Activated CD4-positive, alpha-beta memory T cell treated with anti-CD3 and anti-CD28 coated beads for 36 hours (primary cell): Measurements from ENCODE around the gene RAP1GDS1. TPM values are rescaled to one million over a fixed set of nuclear protein-coding genes. Genes with fewer than 3 reads are reported as not detected.
A peak's percentile ranks its signal among the peaks of the same experiment; 100 is the strongest.

Experiments used
- CTCF ChIA-PET: fragments of 350-600 bp; sonication (Branson Sonifier 250); formaldehyde crosslinking; loops from one replicate; lab custom pipeline; 2021; ENCODE audit warnings: antibody characterized with exemption, inconsistent platforms; lab: Charles Lee
- POLR2A ChIA-PET: fragments of 350-600 bp; sonication (Branson Sonifier 250); formaldehyde crosslinking; loops from one replicate; lab custom pipeline; 2021; ENCODE audit warnings: antibody characterized with exemption; lab: Charles Lee
- DNase-seq: peaks from one replicate; pipeline ENCODE4 v3.0.0-alpha.2; 2020
- H3K27ac Mint-ChIP-seq: one replicate; pipeline ENCODE4 v1.8.0; 2021; ENCODE audit warnings: mixed read lengths
- H3K27me3 Mint-ChIP-seq: one replicate; pipeline ENCODE4 v1.8.0; 2021; ENCODE audit warnings: mixed read lengths
- H3K36me3 Mint-ChIP-seq: one replicate; pipeline ENCODE4 v1.8.0; 2021; ENCODE audit warnings: mixed read lengths
- H3K4me1 Mint-ChIP-seq: one replicate; pipeline ENCODE4 v1.8.0; 2021; ENCODE audit warnings: low read depth, mixed read lengths
- H3K4me3 Mint-ChIP-seq: one replicate; pipeline ENCODE4 v1.8.0; 2021; ENCODE audit warnings: mild to moderate bottlenecking, mixed read lengths
- H3K9me3 Mint-ChIP-seq: one replicate; pipeline ENCODE4 v1.8.0; 2021; ENCODE audit warnings: mixed read lengths
- intact Hi-C: fragments of 100-400 bp; cut with micrococcal nuclease; formaldehyde crosslinking; loops from one replicate; pipeline ENCODE4 v1.15.1; 2023
- total RNA-seq, 2 experiments: library from RNA; stranded (reverse); gene quantifications; one replicate each; pipeline ENCODE4 v1.2.3, GENCODE V29; 2021

RAP1GDS1 gene
- total RNA-seq, 2 experiments from 2014 or later = 53.0 to 58.4 TPM

DNA sequence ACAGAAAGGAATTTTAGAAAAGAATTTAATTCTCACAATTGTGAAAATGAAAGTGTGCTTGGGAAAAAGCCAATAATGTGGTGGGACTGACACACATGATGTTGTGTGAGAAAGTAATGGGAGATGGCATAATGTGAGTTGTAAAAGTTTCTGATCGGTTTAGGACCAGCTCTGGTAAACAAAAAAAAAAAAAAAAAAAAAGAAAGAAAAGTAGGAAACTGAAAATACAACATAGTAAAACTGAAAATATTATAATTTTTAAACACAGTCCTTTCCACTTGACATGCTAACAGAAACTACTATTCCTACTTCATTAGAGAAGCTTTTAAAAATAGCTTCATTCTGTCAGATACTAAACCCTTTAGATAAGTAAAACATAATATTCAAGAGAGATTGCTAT lies 28.2 kb downstream of the RAP1GDS1 start:
- H3K4me3 Mint-ChIP-seq = peak overlapping the region; percentile 38
- peaks cover 4% of the 10 kb centered on the region for H3K9me3 Mint-ChIP-seq
- ChIA-PET CTCF (interaction anchor here (1.5 to 1.7 kb wide), 2 partner anchors 28 to 179 kb away, joined by 3 to 5 read pairs; no protein-coding TSS in a partner anchor), POLR2A (interaction anchor here (0.9 to 1.1 kb wide), 2 partner anchors 28 to 146 kb away, joined by 4 to 6 read pairs; partner anchors contain the start of genes RAP1GDS1 and STPG2)
- peaks cover 51% of the 10 kb centered on the region for H3K4me1 Mint-ChIP-seq
- intact Hi-C loops = loop anchor here (10.0 kb wide), 1 partner anchor 1565 kb away; no protein-coding TSS in a partner anchor
- H3K36me3 Mint-ChIP-seq = peaks cover 8% of the 10 kb centered on the region
- H3K27me3 Mint-ChIP-seq = no peaks in the 10 kb centered on the region
- no peak for DNase-seq
- peak overlapping the region; percentile 13 for H3K27ac Mint-ChIP-seq

DNA sequence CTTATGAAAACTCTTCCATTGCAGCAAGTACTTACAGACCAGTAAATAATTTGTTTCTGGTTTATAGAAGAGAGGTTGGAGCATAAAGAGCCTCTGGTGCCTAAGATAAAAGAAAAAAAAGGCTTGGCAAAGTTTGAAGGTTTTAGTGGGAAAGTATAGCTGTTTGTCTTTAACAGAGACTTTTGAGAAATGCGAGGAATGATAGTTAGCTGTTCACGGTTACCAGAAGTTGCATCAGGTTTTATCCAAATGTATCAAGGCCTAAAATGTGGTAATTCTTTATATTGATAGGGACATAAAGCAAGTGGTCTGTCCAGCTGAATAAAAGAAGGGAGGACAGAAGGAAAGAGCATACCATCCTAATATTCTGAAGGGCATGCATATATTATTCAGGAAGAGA lies 29.3 kb downstream of the RAP1GDS1 start:
- Mint-ChIP-seq H3K4me1 (peaks cover 44% of the 10 kb centered on the region), H3K27ac (no peak overlapping the region), H3K9me3 (peaks cover 4% of the 10 kb centered on the region), H3K4me3 (no peak overlapping the region), H3K27me3 (no peaks in the 10 kb centered on the region), H3K36me3 (peaks cover 12% of the 10 kb centered on the region)
- DNase-seq = no peak
- ChIA-PET CTCF (interaction anchor here (1.0 to 1.5 kb wide), 2 partner anchors 29 to 141 kb away, joined by 3 read pairs; no protein-coding TSS in a partner anchor), POLR2A (no interaction called here)
- intact Hi-C loops = loop anchor here (5.0 kb wide), 1 partner anchor 38 kb away; no protein-coding TSS in a partner anchor

DNA sequence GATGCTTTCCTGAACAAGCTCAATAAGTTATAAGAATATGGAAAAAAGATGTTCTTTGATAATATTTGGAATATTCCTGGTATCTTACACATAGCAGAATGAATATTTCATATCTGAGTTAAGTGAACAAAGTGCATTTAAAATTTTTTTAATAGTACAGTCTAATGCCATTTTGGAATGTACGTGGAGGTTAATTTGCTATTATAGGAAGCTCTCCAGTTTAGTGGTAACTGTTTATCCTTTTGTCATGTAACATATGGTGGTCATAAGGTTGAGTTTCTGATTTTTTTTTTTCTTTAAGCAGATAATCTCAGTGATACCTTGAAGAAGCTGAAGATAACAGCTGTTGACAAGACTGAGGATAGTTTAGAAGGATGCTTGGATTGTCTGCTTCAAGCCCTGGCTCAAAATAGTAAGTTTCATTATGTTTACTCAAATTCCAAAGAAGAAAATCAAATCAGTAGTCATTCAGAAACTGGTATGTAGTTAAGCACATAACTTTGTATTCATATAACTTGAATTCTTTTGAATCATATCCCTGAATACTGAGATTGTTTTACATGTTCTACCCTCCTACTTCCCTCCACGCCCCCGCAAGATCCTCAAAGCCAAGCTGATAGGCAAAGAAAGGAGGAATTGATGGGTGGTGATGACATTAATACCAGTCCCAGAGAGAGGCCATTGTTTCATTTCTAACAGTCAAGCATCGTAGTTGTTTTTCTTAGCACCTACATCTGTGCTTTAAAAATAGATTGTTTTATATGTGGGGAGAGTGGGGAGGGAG lies 32.1 kb downstream of the RAP1GDS1 start:
- CTCF ChIA-PET = interaction anchor here (0.6 kb wide), 1 partner anchor 84 kb away, joined by 3 read pairs; no protein-coding TSS in a partner anchor

DNA sequence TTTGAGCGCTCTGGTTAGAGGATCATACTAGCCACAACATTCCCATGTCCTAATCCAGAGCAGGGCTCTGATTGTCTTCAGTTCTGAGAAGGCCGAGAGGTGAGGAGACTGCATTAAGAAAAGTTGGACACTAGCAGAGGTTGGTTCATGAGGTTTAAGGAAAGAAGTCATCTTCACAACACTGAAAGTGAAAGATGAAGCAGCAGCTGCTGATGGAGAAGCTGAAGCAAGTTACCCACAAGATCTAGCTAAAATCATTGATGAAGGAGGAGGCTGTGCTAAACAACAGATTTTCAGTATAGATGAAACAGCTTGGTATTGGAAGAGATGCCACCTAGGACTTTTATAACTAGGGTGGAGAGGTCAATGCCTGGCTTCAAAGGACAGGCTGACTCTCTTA lies 36.8 kb downstream of the RAP1GDS1 start:
- H3K9me3 Mint-ChIP-seq = peaks cover 14% of the 10 kb centered on the region
- H3K4me1 Mint-ChIP-seq = peaks cover 23% of the 10 kb centered on the region
- no peak overlapping the region for H3K4me3 Mint-ChIP-seq
- CTCF ChIA-PET = interaction anchor here (0.9 kb wide), 1 partner anchor 1107 kb away, joined by 3 read pairs; no protein-coding TSS in a partner anchor
- peaks cover 48% of the 10 kb centered on the region for H3K36me3 Mint-ChIP-seq
- intact Hi-C loops = no loop called here
- POLR2A ChIA-PET = no interaction called here
- DNase-seq = no peak
- no peaks in the 10 kb centered on the region for H3K27me3 Mint-ChIP-seq
- no peak overlapping the region for H3K27ac Mint-ChIP-seq

More for the DNA sequence above, 32.1 kb downstream of the RAP1GDS1 start:
- Mint-ChIP-seq H3K27ac (peak overlapping the region; percentile 50), H3K27me3 (no peaks in the 10 kb centered on the region), H3K4me1 (peaks cover 48% of the 10 kb centered on the region), H3K4me3 (no peak overlapping the region), H3K9me3 (no peaks in the 10 kb centered on the region), H3K36me3 (peaks cover 20% of the 10 kb centered on the region)
- intact Hi-C loops = loop anchor here (1.0 to 5.0 kb wide), 2 partner anchors 10 to 41 kb away; no protein-coding TSS in a partner anchor
- peak; percentile 70 for DNase-seq
- POLR2A ChIA-PET = no interaction called here

DNA sequence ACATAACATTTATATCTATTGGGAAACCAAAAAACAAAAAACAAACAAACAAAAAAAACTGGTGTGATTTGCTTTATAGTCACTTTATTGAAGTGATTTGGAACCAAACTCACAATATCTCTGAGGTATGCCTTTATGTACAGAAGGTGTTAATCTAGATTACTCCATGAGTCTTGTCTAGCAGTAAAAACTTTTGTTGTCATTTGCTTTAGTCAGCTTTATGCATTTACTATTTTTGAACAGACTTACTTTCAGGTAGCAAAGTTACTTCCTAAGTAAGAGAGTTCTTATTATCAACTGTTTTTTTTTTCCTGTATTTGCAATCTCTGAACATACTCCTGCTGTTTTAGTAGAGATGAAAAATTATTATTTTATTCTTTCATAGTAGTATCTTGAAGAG lies 39.5 kb downstream of the RAP1GDS1 start:
- CTCF ChIA-PET = no interaction called here
- intact Hi-C loops = no loop called here

DNA sequence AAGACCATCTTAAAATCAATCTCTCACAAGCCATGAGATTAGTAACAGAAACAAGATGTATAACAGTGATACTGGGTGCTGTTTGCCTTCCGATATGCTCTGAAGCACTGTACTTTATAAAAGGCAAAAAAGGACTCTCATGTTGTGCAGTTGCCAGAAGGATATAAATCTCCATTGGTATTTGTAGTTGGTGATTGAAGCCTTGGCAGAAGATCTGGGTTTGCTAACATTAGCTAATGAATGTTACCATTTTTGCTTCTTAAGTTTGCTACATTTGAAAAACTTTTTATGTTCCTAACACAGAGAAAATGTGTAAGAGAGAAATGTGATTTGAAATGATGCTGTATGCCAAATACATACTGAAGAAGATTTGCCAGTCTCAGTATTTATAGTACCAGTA lies 44.4 kb downstream of the RAP1GDS1 start:
- intact Hi-C loops = no loop called here
- Mint-ChIP-seq H3K4me1 (peaks cover 9% of the 10 kb centered on the region), H3K36me3 (peaks cover 22% of the 10 kb centered on the region), H3K9me3 (peaks cover 23% of the 10 kb centered on the region), H3K27ac (no peak overlapping the region), H3K27me3 (no peaks in the 10 kb centered on the region), H3K4me3 (no peak overlapping the region)
- ChIA-PET CTCF (no interaction called here), POLR2A (no interaction called here)
- no peak for DNase-seq

More for the DNA sequence above, 39.5 kb downstream of the RAP1GDS1 start:
- POLR2A ChIA-PET = no interaction called here
- Mint-ChIP-seq H3K27me3 (no peaks in the 10 kb centered on the region), H3K9me3 (peaks cover 27% of the 10 kb centered on the region), H3K4me3 (no peak overlapping the region), H3K36me3 (peaks cover 47% of the 10 kb centered on the region), H3K4me1 (peaks cover 15% of the 10 kb centered on the region), H3K27ac (no peak overlapping the region)
- no peak for DNase-seq

DNA sequence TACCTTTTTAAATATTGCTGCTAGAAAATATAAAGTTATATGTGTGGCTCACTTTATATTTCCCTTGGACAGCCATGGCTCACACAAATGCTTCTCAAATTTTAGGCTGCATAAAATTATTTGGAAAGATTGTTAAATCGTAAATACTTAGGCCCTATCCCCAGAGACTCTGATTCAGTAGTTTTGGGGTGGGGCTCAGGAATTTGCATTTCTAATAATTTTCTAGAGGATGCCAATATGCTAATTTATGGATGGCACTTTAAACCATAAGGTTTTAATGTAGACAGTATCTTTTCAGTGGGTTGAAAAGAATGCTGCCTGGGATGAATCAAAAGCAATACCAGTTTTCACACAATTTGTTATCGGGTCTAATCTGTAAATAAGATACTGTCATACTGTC lies 49.7 kb downstream of the RAP1GDS1 start:
- ChIA-PET POLR2A (no interaction called here), CTCF (no interaction called here)
- Mint-ChIP-seq H3K27me3 (no peaks in the 10 kb centered on the region), H3K4me1 (peaks cover 3% of the 10 kb centered on the region), H3K9me3 (no peaks in the 10 kb centered on the region), H3K4me3 (no peak overlapping the region), H3K27ac (no peak overlapping the region), H3K36me3 (peaks cover 2% of the 10 kb centered on the region)
- no peak for DNase-seq
- intact Hi-C loops = no loop called here

DNA sequence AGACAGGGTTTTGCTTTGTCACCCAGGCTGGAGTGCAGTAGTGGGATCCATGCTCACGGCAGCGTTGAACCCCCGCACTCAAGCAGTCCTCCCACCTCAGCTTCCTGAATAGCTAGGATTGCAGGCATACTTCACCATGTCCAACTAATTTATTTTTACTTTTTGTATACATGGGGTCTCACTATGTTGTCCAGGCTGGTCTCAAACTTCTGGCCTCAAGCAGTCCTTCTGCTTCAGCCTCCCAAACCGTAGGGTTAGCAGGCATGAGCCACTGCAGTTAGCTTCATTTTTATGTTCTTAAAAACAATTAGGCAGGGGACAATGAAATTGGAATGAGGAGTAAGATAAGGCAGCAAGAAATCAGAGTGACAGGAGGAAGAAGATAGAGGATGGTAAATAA lies 50.5 kb downstream of the RAP1GDS1 start:
- Mint-ChIP-seq H3K36me3 (peaks cover 2% of the 10 kb centered on the region), H3K9me3 (no peaks in the 10 kb centered on the region), H3K4me3 (no peak overlapping the region), H3K4me1 (no peaks in the 10 kb centered on the region), H3K27me3 (no peaks in the 10 kb centered on the region), H3K27ac (no peak overlapping the region)
- intact Hi-C loops = no loop called here
- no peak for DNase-seq
- CTCF ChIA-PET = no interaction called here
- POLR2A ChIA-PET = no interaction called here

DNA sequence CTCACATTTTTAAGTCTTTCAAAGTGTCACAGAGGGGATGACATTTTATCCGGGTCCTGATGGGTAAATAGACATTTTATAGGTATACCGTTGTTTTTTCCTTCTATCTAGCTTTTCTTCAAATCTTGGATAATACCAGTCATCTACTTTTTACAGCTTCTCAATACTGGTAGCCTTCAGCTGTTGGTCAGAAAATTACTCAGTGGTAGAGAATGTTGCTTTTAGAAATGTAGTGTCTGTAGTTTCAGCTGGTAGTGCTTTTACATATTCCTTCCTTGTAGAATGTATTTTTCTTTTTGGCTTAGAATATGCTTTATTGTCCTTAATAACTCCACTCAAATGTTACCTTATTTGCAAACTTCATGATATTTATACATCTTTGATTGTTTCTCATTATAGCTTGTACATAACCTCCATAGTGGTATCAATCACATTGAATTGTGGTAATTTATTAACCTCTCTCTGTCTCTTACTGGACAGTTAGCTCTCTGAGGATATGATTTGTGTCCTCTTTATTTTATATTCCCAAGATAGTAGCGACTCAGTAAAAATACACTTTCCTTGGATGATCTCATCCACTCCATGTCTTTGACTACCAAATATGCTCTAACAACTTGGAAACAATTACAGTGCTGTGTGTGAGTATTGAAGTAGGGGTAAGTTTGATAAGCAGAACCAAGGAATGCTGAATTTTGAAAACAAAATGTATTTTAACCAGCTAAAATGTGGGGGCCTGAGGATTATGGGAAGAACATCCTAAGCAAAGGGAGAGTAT lies 53.8 kb downstream of the RAP1GDS1 start:
- ChIA-PET CTCF (no interaction called here), POLR2A (no interaction called here)
- no peaks in the 10 kb centered on the region for H3K27me3 Mint-ChIP-seq
- no peak for DNase-seq
- no peak overlapping the region for H3K4me3 Mint-ChIP-seq
- peaks cover 13% of the 10 kb centered on the region for H3K36me3 Mint-ChIP-seq
- no peak overlapping the region for H3K27ac Mint-ChIP-seq
- H3K9me3 Mint-ChIP-seq = peaks cover 6% of the 10 kb centered on the region
- peaks cover 1% of the 10 kb centered on the region for H3K4me1 Mint-ChIP-seq
- intact Hi-C loops = no loop called here

DNA sequence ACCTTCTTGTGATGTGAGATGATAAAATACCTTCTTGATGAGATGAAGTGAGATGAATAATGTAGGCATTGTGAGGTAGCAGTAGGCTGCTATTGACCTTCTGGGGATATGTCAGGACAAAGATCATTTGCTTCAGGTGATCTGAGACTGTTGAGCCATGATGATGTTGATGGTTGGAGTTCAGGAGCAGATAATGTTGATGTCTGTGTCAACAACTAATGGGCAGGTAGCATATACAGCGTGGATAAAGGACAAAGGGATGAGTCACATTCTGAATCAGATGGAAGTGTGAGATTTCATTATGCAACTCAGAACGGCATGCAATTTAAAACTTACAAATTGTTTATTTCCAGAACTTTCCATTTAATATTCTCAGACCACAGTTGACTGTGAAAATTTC lies 57.3 kb downstream of the RAP1GDS1 start:
- Mint-ChIP-seq H3K4me3 (no peak overlapping the region), H3K36me3 (peaks cover 16% of the 10 kb centered on the region), H3K27me3 (no peaks in the 10 kb centered on the region), H3K27ac (no peak overlapping the region), H3K9me3 (peaks cover 9% of the 10 kb centered on the region), H3K4me1 (peaks cover 1% of the 10 kb centered on the region)
- DNase-seq = no peak
- intact Hi-C loops = no loop called here
- ChIA-PET POLR2A (no interaction called here), CTCF (no interaction called here)

DNA sequence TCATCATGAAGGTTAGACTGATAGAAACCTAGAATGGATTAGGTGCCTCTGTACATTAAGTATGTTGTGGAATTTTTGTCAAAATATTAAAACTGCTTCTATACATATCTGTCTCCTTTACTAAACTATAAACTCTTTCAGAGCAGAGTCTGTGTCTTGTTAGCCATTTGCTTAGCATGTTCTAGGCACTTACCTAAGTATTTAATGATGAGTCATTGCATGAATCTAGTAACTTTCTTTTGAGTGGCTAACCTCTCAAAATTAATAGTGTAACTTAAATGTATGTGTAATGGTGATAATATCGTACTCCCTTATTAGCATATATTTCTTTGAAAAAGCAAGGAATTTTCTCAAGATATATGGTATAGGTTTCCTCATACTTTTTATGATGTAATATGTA lies 57.8 kb downstream of the RAP1GDS1 start:
- Mint-ChIP-seq H3K36me3 (peaks cover 16% of the 10 kb centered on the region), H3K27me3 (no peaks in the 10 kb centered on the region), H3K27ac (no peak overlapping the region), H3K4me1 (peaks cover 1% of the 10 kb centered on the region), H3K9me3 (peaks cover 9% of the 10 kb centered on the region), H3K4me3 (no peak overlapping the region)
- CTCF ChIA-PET = no interaction called here
- no peak for DNase-seq
- intact Hi-C loops = no loop called here
- POLR2A ChIA-PET = no interaction called here

DNA sequence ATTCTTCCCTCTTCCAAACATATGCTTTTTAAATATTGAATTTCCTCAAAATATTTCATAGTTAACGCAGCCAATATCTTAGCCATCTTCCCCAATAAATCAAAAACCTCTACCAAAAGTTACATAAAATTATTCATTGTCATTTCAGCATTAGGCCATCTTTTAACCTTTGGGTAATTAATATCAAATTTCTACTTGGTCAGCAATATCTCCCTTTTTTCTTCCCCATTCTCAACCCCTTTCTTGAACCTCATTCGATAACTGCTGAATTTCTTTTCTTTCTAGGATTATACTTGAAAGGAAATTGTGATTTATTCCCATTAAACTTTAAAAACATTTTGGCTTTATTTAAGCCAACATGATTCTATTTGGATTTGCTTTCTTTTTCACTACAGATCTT lies 65.0 kb downstream of the RAP1GDS1 start:
- intact Hi-C loops = no loop called here
- Mint-ChIP-seq H3K27ac (no peak overlapping the region), H3K36me3 (peaks cover 29% of the 10 kb centered on the region), H3K4me1 (no peaks in the 10 kb centered on the region), H3K4me3 (no peak overlapping the region), H3K27me3 (no peaks in the 10 kb centered on the region), H3K9me3 (peaks cover 21% of the 10 kb centered on the region)
- ChIA-PET POLR2A (no interaction called here), CTCF (no interaction called here)
- no peak for DNase-seq
